Large intestine (tissue), 3 donors: Measurements from ENCODE around the gene EYA2. TPM values are rescaled to one million over a fixed set of nuclear protein-coding genes. Genes with fewer than 3 reads are reported as not detected.

Experiments used
- DNase-seq, 2 donors: peaks; one replicate each; pipeline versions ENCODE4 v3.0.0 to v3.0.0-alpha.2; 2013
- H3K27ac ChIP-seq: one replicate; pipeline ENCODE4 v1.5.1; 2013; ENCODE audit warnings: low read length
- H3K27me3 ChIP-seq: 2 replicates; pipeline ENCODE4 v1.6.1; 2013; ENCODE audit warnings: low read length; ENCODE audit not compliant: control insufficient read depth, insufficient read depth
- H3K36me3 ChIP-seq: 2 replicates; pipeline ENCODE4 v1.6.1; 2013; ENCODE audit warnings: low read length; ENCODE audit not compliant: control insufficient read depth, insufficient read depth
- H3K4me1 ChIP-seq: one replicate; pipeline ENCODE4 v1.6.1; 2013; ENCODE audit warnings: low read length; ENCODE audit not compliant: control insufficient read depth, insufficient read depth
- H3K4me3 ChIP-seq: one replicate; pipeline ENCODE4 v1.5.1; 2013; ENCODE audit warnings: low read length
- H3K9me3 ChIP-seq: one replicate; pipeline ENCODE4 v1.6.1; 2013; ENCODE audit warnings: mild to moderate bottlenecking, low read depth, low read length, moderate library complexity; ENCODE audit not compliant: control insufficient read depth
- WGBS: methylation state at CpG from one replicate; pipeline ENCODE4 v1.1.5; 2013; ENCODE audit warnings: low lambda C conversion rate; ENCODE audit not compliant: insufficient coverage; 5-methylcytosine and 5-hydroxymethylcytosine counted together
- polyA plus RNA-seq: library from polyadenylated mRNA; unstranded; fragments of 120-200 nt; gene quantifications from one replicate; pipeline ENCODE4 v1.2.1, GENCODE V29; 2013

Gene EYA2
- polyA plus RNA-seq, 1 donor, result 0.72 TPM

DNA sequence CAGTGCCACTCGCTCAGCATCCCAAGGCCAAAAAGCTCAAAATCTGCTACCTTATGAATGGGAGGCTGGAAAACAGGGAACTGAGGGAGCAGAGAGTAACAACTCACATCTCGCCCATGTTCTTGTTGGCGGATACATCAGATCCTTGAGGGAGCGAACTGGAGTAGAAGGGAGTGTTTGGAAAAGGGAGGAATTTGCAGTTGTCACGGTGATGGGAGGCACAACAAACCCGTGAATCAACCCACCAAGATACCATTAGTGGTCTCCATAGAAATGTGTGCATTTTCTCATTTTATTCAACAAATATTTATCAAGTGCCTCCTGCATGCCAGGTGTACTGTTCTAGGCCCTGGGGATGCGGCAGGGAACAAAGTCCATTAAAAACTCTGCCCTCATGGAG lies 212.1 kb downstream of the EYA2 start:
- no peaks in the 10 kb centered on the region for H3K27me3 ChIP-seq
- no peak overlapping the region for H3K4me3 ChIP-seq
- peak in 1 of 2 donors; percentile 7 for DNase-seq
- no peaks in the 10 kb centered on the region for H3K36me3 ChIP-seq
- H3K27ac ChIP-seq, result no peak overlapping the region
- H3K9me3 ChIP-seq, result no peaks in the 10 kb centered on the region
- WGBS, result no CpG with 5 or more reads among the region's 7 CpGs
- no peaks in the 10 kb centered on the region for H3K4me1 ChIP-seq

GRCh38 chr20:47108994-47109393 lies 214.4 kb downstream of the EYA2 start:
- H3K27ac ChIP-seq, result no peak overlapping the region
- no peaks in the 10 kb centered on the region for H3K4me1 ChIP-seq
- no peaks in the 10 kb centered on the region for H3K9me3 ChIP-seq
- H3K4me3 ChIP-seq, result no peak overlapping the region
- H3K27me3 ChIP-seq, result no peaks in the 10 kb centered on the region
- WGBS, result 29% methylated on average over 1 of the region's 3 CpGs
- H3K36me3 ChIP-seq, result no peaks in the 10 kb centered on the region
- DNase-seq, result no peak

DNA sequence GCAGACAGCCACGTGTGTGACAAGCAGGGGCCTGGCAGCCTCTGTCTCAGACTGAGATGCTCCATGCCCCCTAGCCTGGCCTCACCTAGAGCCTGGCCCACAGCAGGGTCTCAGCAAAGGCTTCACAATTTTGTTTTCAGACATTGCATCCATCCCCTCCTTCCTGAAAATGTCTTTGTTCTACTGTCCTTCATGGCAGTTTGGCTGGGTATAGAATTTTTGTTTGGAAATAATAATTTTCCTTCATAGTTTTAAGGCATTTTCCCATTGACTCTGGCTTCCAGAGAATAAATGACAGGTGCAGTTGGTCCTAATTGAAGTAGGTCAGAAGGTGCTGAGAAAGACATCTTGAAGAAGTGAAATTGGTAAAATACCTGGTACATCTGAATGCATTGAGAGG lies 216.2 kb downstream of the EYA2 start:
- no peak for DNase-seq
- no peaks in the 10 kb centered on the region for H3K36me3 ChIP-seq
- H3K4me1 ChIP-seq, result no peaks in the 10 kb centered on the region
- H3K27ac ChIP-seq, result no peak overlapping the region
- no peaks in the 10 kb centered on the region for H3K27me3 ChIP-seq
- H3K4me3 ChIP-seq, result no peak overlapping the region
- WGBS, result no CpG with 5 or more reads among the region's 1 CpG
- H3K9me3 ChIP-seq, result no peaks in the 10 kb centered on the region

GRCh38 chr20:47111576-47111975 lies 216.9 kb downstream of the EYA2 start:
- Histone ChIP-seq H3K27ac (no peak overlapping the region), H3K4me3 (no peak overlapping the region), H3K4me1 (no peaks in the 10 kb centered on the region), H3K27me3 (no peaks in the 10 kb centered on the region), H3K9me3 (no peaks in the 10 kb centered on the region), H3K36me3 (no peaks in the 10 kb centered on the region)
- no peak for DNase-seq
- WGBS, result no CpG with 5 or more reads among the region's 5 CpGs

GRCh38 chr20:47113362-47114109 lies 218.9 kb downstream of the EYA2 start:
- H3K4me1 ChIP-seq, result no peaks in the 10 kb centered on the region
- DNase-seq, result no peak
- no CpG with 5 or more reads among the region's 5 CpGs for WGBS
- no peaks in the 10 kb centered on the region for H3K36me3 ChIP-seq
- H3K9me3 ChIP-seq, result no peaks in the 10 kb centered on the region
- H3K27ac ChIP-seq, result no peak overlapping the region
- H3K27me3 ChIP-seq, result no peaks in the 10 kb centered on the region
- H3K4me3 ChIP-seq, result no peak overlapping the region

DNA sequence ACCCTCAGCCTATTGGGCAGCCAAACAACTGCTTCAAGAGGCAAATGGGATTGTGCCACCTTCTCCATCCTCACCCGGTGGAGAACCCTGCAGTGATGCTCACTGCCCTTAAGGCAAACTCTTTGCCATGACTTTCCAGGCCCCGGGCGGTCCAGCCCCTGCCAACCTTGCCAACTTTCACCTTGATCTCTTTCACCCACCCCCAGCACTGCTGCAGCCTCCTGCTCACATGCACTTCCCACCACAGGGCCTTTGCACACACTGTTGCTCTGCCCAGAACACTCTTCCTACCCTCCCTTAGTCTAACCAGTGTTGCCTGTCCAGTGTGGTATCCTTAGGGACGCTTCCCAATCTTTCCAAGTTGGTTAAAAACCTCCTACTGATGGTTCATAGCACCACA lies 221.1 kb downstream of the EYA2 start:
- Histone ChIP-seq H3K9me3 (no peaks in the 10 kb centered on the region), H3K4me3 (no peak overlapping the region), H3K36me3 (no peaks in the 10 kb centered on the region), H3K27me3 (peaks cover 3% of the 10 kb centered on the region), H3K4me1 (no peaks in the 10 kb centered on the region), H3K27ac (no peak overlapping the region)
- 100% methylated on average over 1 of the region's 4 CpGs for WGBS
- no peak for DNase-seq

GRCh38 chr20:47117371-47117770 lies 222.7 kb downstream of the EYA2 start:
- Histone ChIP-seq H3K27ac (no peak overlapping the region), H3K27me3 (peaks cover 3% of the 10 kb centered on the region), H3K9me3 (no peaks in the 10 kb centered on the region), H3K4me1 (no peaks in the 10 kb centered on the region), H3K36me3 (no peaks in the 10 kb centered on the region), H3K4me3 (no peak overlapping the region)
- no peak for DNase-seq
- WGBS, result 71% methylated on average over 3 of the region's 16 CpGs

GRCh38 chr20:47117773-47118172 lies 223.1 kb downstream of the EYA2 start:
- H3K4me3 ChIP-seq, result no peak overlapping the region
- H3K4me1 ChIP-seq, result no peaks in the 10 kb centered on the region
- peaks cover 3% of the 10 kb centered on the region for H3K27me3 ChIP-seq
- DNase-seq, result no peak
- WGBS, result 22% methylated on average over 1 of the region's 4 CpGs
- H3K27ac ChIP-seq, result no peak overlapping the region
- no peaks in the 10 kb centered on the region for H3K9me3 ChIP-seq
- H3K36me3 ChIP-seq, result no peaks in the 10 kb centered on the region

DNA sequence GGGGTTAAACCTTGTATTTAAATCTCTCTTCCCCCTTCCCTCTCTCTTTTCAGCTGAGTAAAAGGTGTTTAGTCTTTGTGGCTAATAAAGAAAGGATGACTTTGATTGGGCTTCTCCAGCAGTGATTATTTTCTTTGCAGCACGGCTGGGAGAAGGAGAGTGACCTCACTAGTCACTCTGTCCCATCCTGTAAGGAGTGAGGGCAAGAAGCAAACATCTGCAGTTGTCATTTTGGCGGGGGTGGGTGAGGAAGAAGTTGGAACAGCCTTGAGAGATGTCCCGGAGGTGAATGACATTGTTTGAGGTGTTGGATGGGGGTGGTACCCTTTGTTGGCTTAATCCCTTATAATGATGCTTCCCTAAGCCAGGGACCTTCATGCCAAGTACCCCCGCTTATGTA lies 223.6 kb downstream of the EYA2 start:
- H3K4me1 ChIP-seq, result no peaks in the 10 kb centered on the region
- H3K4me3 ChIP-seq, result no peak overlapping the region
- H3K9me3 ChIP-seq, result no peaks in the 10 kb centered on the region
- no peak for DNase-seq
- H3K36me3 ChIP-seq, result no peaks in the 10 kb centered on the region
- 0% methylated on average over 1 of the region's 4 CpGs for WGBS
- peaks cover 3% of the 10 kb centered on the region for H3K27me3 ChIP-seq
- H3K27ac ChIP-seq, result no peak overlapping the region

GRCh38 chr20:47118641-47119040 lies 224.0 kb downstream of the EYA2 start:
- H3K27ac ChIP-seq, result no peak overlapping the region
- WGBS, result no CpG with 5 or more reads among the region's 7 CpGs
- peaks cover 3% of the 10 kb centered on the region for H3K27me3 ChIP-seq
- no peaks in the 10 kb centered on the region for H3K36me3 ChIP-seq
- no peak overlapping the region for H3K4me3 ChIP-seq
- no peak for DNase-seq
- no peaks in the 10 kb centered on the region for H3K9me3 ChIP-seq
- no peaks in the 10 kb centered on the region for H3K4me1 ChIP-seq

- no peak for DNase-seq
- Histone ChIP-seq H3K4me3 (no peak overlapping the region), H3K36me3 (no peaks in the 10 kb centered on the region), H3K27me3 (peaks cover 3% of the 10 kb centered on the region), H3K4me1 (no peaks in the 10 kb centered on the region), H3K27ac (no peak overlapping the region), H3K9me3 (no peaks in the 10 kb centered on the region)
- no CpG with 5 or more reads among the region's 10 CpGs for WGBS
Observed at GRCh38 chr20:47120346-47120936, 225.8 kb downstream of the EYA2 start.
